CD1c-positive myeloid dendritic cell (primary cell): ENCODE measurements around the gene DIP2C.

Experiments used
- DNase-seq: peaks from one replicate; pipeline ENCODE4 v3.0.0-alpha.2; 2016; ENCODE audit errors: extremely low spot score

Gene DIP2C

GRCh38 chr10:418226-418625 is 271.2 kb downstream of the DIP2C start:
- no peak for DNase-seq

- no peak for DNase-seq
These were observed 273.4 kb downstream of the DIP2C start for GRCh38 chr10:416091-416515.

DNA sequence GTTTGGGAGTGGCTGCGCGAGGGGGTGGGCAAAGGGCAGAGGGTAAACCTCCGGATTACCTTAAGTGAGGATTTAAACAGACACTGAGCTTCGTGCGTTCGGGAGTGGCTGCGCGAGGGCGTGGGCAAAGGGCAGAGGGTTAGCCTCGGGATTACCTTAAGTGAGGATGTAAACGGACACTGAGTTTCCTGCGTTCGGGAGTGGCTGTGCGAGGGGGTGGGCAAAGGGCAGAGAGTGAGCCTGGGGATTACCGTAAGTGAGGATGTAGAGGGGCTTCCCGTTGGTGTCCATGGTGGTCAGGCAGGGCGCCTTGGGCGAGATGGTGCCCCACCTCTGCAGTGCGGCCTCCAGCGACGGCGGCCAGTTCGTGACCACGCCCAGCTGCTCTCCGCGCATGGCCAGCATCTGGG is 275.8 kb downstream of the DIP2C start:
- no peak for DNase-seq

GRCh38 chr10:412109-412508 is 277.4 kb downstream of the DIP2C start:
- DNase-seq: no peak

DNA sequence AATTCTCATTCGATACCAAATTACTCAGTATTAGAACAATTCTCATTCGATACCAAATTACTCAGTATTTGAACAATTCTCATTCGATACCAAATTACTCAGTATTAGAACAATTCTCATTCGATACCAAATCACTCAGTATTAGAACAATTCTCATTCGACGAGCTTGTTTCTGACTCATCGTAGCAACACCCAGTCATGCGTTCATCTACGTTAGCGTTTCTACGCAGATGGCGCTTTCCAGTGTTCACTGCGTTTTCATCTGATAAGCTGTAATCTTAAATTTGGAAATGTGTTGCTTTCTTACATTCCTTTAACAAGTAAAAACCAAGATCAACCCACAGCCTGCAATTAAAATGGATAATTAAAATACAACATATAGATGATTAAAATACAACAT is 277.9 kb downstream of the DIP2C start:
- no peak for DNase-seq

GRCh38 chr10:409408-410040 is 279.9 kb downstream of the DIP2C start:
- DNase-seq: no peak

- no peak for DNase-seq
These were observed 281.2 kb downstream of the DIP2C start for GRCh38 chr10:408236-408635.

GRCh38 chr10:406976-407375 is 282.5 kb downstream of the DIP2C start:
- DNase-seq: no peak

DNA sequence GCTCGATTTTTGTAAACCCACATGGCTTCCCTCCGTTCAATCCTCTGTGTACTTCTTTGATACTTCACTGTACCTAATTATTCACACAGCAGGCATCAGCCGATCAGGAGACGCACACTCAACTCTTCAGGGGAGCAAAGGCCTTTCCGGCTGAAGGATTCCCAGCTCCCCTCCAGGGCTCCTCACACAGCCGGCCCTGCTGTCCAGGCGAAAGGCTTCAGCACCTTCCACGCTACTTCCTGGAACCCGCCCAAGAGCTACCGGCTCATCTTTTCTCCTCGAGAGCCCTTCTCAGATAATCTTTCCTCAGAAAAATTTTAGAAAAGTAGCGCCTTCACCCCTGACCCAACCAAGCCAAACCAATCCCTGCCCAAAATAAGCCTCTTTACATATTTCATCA is 283.8 kb downstream of the DIP2C start:
- DNase-seq: no peak

GRCh38 chr10:404991-405390 is 284.5 kb downstream of the DIP2C start:
- DNase-seq: no peak

- DNase-seq: no peak
These were observed 285.1 kb downstream of the DIP2C start for GRCh38 chr10:404346-404745.

DNA sequence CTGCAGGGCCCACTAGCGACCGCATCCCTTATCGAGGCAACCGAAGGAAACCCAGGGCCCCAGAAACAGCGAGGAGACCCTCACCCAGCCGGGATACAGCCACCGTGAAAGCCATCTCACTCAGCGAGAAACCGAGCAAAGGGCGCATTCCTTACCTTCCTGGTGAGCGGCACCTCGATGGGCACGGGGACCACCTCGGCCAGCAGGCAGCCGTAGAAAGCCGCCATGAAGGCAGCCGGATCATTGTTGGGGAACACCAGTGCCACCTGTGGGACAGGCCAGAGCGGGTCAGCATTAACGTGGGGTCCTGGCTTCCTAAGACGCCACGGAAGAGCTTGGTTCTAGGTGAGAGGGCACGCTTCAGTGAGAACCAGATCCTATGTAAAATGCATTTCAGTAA is 290.5 kb downstream of the DIP2C start:
- DNase-seq: no peak

DNA sequence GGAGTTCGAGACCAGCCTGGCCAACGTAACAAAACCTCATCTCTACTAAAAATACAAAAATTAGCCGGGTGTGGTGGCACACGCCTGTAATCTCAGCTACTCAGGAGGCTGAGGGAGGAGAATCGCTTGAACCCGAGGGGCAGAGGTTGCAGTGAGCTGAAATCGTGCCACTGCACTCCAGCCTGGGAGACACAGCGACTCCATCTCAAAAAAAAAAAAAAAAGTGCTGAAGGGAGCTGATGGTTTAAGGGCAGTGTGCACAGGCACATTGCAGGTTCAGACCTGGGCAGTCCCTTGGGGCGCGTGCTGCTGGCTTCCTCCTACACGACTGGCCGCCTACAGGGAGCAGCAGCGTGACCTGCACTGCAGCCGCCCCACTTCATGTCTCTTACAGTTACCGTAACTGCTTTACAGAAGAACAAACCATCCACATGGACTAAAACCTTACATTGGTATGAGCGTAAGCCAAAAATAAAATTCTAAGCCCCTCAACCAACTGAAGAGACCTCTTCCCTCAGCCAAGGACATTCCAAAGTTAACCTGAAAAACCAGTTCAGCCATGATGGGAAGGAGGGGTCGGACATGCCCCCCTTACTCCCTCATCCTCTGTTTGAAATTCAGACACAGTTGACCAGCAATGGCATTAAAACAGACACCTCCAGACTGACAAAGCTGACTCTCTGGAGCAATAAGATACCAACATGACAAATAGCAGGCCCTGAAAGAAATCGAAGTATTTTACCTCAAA is 292.0 kb downstream of the DIP2C start:
- DNase-seq: no peak

- no peak for DNase-seq
These were observed 292.8 kb downstream of the DIP2C start for GRCh38 chr10:396535-397220.

DNA sequence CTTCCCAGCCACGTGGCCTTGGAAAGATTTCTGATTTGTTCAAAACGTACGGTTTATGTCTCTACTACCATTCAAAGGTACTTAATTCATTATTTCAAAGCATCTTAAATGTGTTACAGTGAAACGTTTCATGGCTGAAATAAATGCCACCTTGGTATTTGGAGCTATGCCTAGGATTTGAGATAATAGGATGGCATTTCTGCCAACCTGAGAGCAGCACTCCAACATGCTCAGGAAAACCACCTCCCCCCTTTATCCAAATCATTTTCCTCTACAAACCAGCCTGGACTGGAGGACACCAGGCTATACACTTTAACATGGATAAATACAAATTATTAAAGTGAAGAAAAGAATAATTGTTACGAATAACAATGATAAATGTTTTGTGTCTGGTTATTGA is 293.4 kb downstream of the DIP2C start:
- no peak for DNase-seq

DNA sequence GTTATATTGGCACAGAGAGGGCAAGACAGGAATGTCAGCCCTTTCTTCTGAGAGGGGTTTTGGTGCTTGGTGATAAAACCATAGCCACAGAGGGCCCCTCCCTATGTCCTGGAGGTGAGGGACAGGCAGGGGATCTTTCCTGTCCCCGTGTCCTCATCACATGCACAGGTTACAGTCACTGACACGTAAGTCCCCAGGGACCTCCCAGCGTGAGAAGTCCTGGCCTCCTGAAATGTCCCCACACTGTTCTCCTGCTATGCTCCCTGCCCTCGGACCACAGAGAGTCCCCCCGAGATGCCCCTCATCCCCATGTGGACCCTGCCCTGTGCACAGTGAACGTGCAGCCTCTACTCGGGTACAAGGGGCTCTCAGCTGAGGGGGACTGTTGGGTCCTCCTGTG is 293.8 kb downstream of the DIP2C start:
- DNase-seq: no peak

- DNase-seq: peak; percentile 53
These were observed 294.9 kb downstream of the DIP2C start for GRCh38 chr10:394439-395101.

DNA sequence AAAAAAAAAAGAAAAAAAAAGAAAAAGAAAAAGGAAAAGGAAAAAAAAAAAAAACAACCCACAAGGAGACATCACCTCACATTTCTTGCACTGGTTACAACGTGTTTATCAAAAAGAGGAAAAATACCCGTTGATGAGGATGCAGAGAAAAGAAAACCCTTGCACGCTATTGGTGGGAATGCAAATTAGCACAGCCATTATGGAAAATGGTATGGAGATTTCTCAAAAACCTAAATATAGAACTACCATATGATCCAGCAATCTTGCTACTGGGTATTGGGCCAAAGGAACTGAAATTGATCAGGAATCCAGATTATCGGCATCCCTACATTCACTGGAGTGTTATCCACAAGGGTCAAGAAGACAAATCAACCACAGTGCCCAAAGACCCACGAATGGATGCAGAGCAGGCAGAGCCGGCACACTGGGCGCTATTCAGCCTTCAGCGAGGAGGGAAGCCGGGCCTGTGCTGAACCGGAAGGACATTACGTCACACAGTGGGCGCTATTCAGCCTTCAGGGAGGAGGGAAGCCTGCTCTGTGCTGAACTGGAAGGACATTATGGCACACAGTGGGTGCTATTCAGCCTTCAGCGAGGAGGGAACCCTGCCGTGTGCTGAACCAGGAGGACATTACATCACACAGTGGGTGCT is 295.6 kb downstream of the DIP2C start:
- no peak for DNase-seq

- DNase-seq: no peak
These were observed 296.2 kb downstream of the DIP2C start for GRCh38 chr10:393106-393745.

DNA sequence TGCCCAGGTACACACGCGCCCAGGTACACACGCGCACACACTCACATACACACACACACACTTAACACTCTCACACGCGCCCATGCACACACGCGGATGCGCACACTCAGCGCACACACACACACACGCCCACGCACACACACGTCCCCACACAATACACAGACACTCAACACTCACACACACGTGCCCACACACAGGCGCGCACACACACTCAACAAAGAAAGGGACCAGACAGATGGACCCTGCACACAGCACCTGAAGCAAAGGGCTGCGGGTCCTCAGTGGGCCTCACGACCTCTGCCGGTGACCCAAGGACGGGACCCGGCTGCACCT is 296.8 kb downstream of the DIP2C start:
- DNase-seq: no peak

GRCh38 chr10:391847-392704 is 297.4 kb downstream of the DIP2C start:
- DNase-seq: no peak
